ENCODE results near the gene ADAMTS7. TPM values are rescaled to one million over a fixed set of nuclear protein-coding genes. Genes with fewer than 3 reads are reported as not detected.
"Not testable (repeated sequence)": the region's sequence is repeated elsewhere in the genome, so short reads cannot be mapped to it uniquely, and the experiment has no call there.

Gene ADAMTS7
- total and polyA plus RNA-seq, 4 experiments from 2014 or later: not detected

GRCh38 chr15:78807359-78807758 lies 3.9 kb downstream of the ADAMTS7 start:
- Mint-ChIP-seq H3K9me3 (peaks cover 0 to 18% (median 5%) of the 10 kb centered on the region in 8 donors), H3K27me3 (peaks cover 20 to 30% of the 10 kb centered on the region in 2 donors), H3K27ac (no peak overlapping the region), H3K36me3 (peaks cover 3 to 5% of the 10 kb centered on the region in 2 donors), H3K4me1 (peaks cover 6 to 10% (median 8%) of the 10 kb centered on the region in 4 donors), H3K4me3 (no peak overlapping the region)
- no peaks in the 10 kb centered on the region for H3K9me3 ChIP-seq (ENCODE audit: control insufficient read depth in 1 of 2, low read length in 2 of 2)
- CTCF ChIA-PET (ENCODE audit: partially characterized antibody): interaction anchor here (0.7 to 1.1 kb wide), 3 partner anchors 10 to 347 kb away, joined by 3 to 4 read pairs (median 3); no protein-coding TSS in a partner anchor
- H3K4me3 ChIP-seq (ENCODE audit: low read length in 2 of 2): no peak overlapping the region
- DNase-seq: no peak
- H3K27ac ChIP-seq (ENCODE audit: low read depth, low read length): no peak overlapping the region
- H3K4me1 ChIP-seq (ENCODE audit: insufficient read depth, low read length): peaks cover 12% of the 10 kb centered on the region
- intact Hi-C loops (cut with micrococcal nuclease): no loop called here
- H3K27me3 ChIP-seq (ENCODE audit: insufficient read depth, low read length): peaks cover 25% of the 10 kb centered on the region
- POLR2A ChIA-PET (ENCODE audit: partially characterized antibody): no interaction called here
- no peaks in the 10 kb centered on the region for H3K36me3 ChIP-seq (ENCODE audit: insufficient read depth, low read length)

- Histone ChIP-seq H3K36me3 (ENCODE audit: insufficient read depth, low read length) (no peaks in the 10 kb centered on the region), H3K27ac (ENCODE audit: low read depth, low read length) (no peak overlapping the region), H3K27me3 (ENCODE audit: insufficient read depth, low read length) (peaks cover 9% of the 10 kb centered on the region), H3K4me1 (ENCODE audit: insufficient read depth, low read length) (no peaks in the 10 kb centered on the region), H3K9me3 (ENCODE audit: control insufficient read depth in 1 of 2, low read length in 2 of 2) (no peaks in the 10 kb centered on the region), H3K4me3 (ENCODE audit: low read length in 2 of 2) (no peak overlapping the region)
- no peak overlapping the region for H3K4me3 Mint-ChIP-seq
- ChIA-PET CTCF (ENCODE audit: partially characterized antibody) (no interaction called here), POLR2A (ENCODE audit: partially characterized antibody) (no interaction called here)
- no peak for DNase-seq
- peaks cover 8 to 15% of the 10 kb centered on the region in 2 donors for H3K27me3 Mint-ChIP-seq
- H3K4me1 Mint-ChIP-seq: peaks cover 0 to 3% (median 0%) of the 10 kb centered on the region in 4 donors
- no peak overlapping the region for H3K27ac Mint-ChIP-seq
- no peaks in the 10 kb centered on the region for H3K36me3 Mint-ChIP-seq
- H3K9me3 Mint-ChIP-seq: peaks cover 0 to 9% (median 2%) of the 10 kb centered on the region in 8 donors
- intact Hi-C loops (cut with micrococcal nuclease): no loop called here
These were observed 6.9 kb downstream of the ADAMTS7 start for GRCh38 chr15:78804391-78804792.

GRCh38 chr15:78800806-78801205 lies 10.5 kb downstream of the ADAMTS7 start:
- ChIA-PET POLR2A (ENCODE audit: partially characterized antibody) (no interaction called here), CTCF (ENCODE audit: partially characterized antibody) (no interaction called here)
- intact Hi-C loops (cut with micrococcal nuclease): no loop called here
- H3K36me3 ChIP-seq (ENCODE audit: insufficient read depth, low read length): no peaks in the 10 kb centered on the region
- no peak overlapping the region for H3K27ac ChIP-seq (ENCODE audit: low read depth, low read length)
- no peaks in the 10 kb centered on the region for H3K4me1 ChIP-seq (ENCODE audit: insufficient read depth, low read length)
- Mint-ChIP-seq H3K9me3 (no peaks in the 10 kb centered on the region), H3K27me3 (peaks cover 1 to 4% of the 10 kb centered on the region in 2 donors), H3K4me3 (no peak overlapping the region), H3K27ac (no peak overlapping the region), H3K4me1 (peaks cover 0 to 3% (median 0%) of the 10 kb centered on the region in 4 donors), H3K36me3 (no peaks in the 10 kb centered on the region)
- H3K9me3 ChIP-seq (ENCODE audit: control insufficient read depth in 1 of 2, low read length in 2 of 2): no peaks in the 10 kb centered on the region
- no peaks in the 10 kb centered on the region for H3K27me3 ChIP-seq (ENCODE audit: insufficient read depth, low read length)
- no peak for DNase-seq
- H3K4me3 ChIP-seq (ENCODE audit: low read length in 2 of 2): no peak overlapping the region

GRCh38 chr15:78800189-78800588 lies 11.1 kb downstream of the ADAMTS7 start:
- CTCF ChIA-PET (ENCODE audit: partially characterized antibody): interaction anchor here (1.0 kb wide), 1 partner anchor 12 kb away, joined by 3 read pairs; no protein-coding TSS in a partner anchor
- Histone ChIP-seq H3K27me3 (ENCODE audit: insufficient read depth, low read length) (no peaks in the 10 kb centered on the region), H3K4me3 (ENCODE audit: low read length in 2 of 2) (no peak overlapping the region), H3K36me3 (ENCODE audit: insufficient read depth, low read length) (no peaks in the 10 kb centered on the region), H3K9me3 (ENCODE audit: control insufficient read depth in 1 of 2, low read length in 2 of 2) (no peaks in the 10 kb centered on the region), H3K27ac (ENCODE audit: low read depth, low read length) (no peak overlapping the region), H3K4me1 (ENCODE audit: insufficient read depth, low read length) (no peaks in the 10 kb centered on the region)
- H3K4me3 Mint-ChIP-seq: no peak overlapping the region
- peaks cover 0 to 1% of the 10 kb centered on the region in 2 donors for H3K27me3 Mint-ChIP-seq
- no peak for DNase-seq
- H3K4me1 Mint-ChIP-seq: peaks cover 0 to 3% (median 0%) of the 10 kb centered on the region in 4 donors
- POLR2A ChIA-PET (ENCODE audit: partially characterized antibody): no interaction called here
- H3K36me3 Mint-ChIP-seq: no peaks in the 10 kb centered on the region
- intact Hi-C loops (cut with micrococcal nuclease): no loop called here
- H3K27ac Mint-ChIP-seq: no peak overlapping the region
- no peaks in the 10 kb centered on the region for H3K9me3 Mint-ChIP-seq

- H3K9me3 Mint-ChIP-seq; H3K36me3 Mint-ChIP-seq; H3K27ac ChIP-seq (ENCODE audit: low read depth, low read length); H3K27me3 Mint-ChIP-seq; H3K4me1 ChIP-seq (ENCODE audit: insufficient read depth, low read length); H3K4me3 Mint-ChIP-seq; H3K27ac Mint-ChIP-seq; H3K9me3 ChIP-seq (ENCODE audit: control insufficient read depth in 1 of 2, low read length in 2 of 2); H3K27me3 ChIP-seq (ENCODE audit: insufficient read depth, low read length); DNase-seq; intact Hi-C loops (cut with micrococcal nuclease); H3K36me3 ChIP-seq (ENCODE audit: insufficient read depth, low read length); H3K4me1 Mint-ChIP-seq; H3K4me3 ChIP-seq (ENCODE audit: low read length in 2 of 2): not testable (repeated sequence)
- POLR2A ChIA-PET (ENCODE audit: partially characterized antibody): interaction anchor here (0.6 kb wide), 1 partner anchor 11 kb away, joined by 3 read pairs; no protein-coding TSS in a partner anchor
- CTCF ChIA-PET (ENCODE audit: partially characterized antibody): interaction anchor here (0.7 to 1.0 kb wide), 2 partner anchors 9 to 13 kb away, joined by 3 read pairs; no protein-coding TSS in a partner anchor
These were observed 12.2 kb downstream of the ADAMTS7 start for GRCh38 chr15:78799102-78799501.

GRCh38 chr15:78798355-78798754 lies 12.9 kb downstream of the ADAMTS7 start:
- H3K36me3 Mint-ChIP-seq; DNase-seq; H3K27me3 Mint-ChIP-seq; POLR2A ChIA-PET (ENCODE audit: partially characterized antibody); H3K27me3 ChIP-seq (ENCODE audit: insufficient read depth, low read length); H3K4me1 Mint-ChIP-seq; H3K4me1 ChIP-seq (ENCODE audit: insufficient read depth, low read length); H3K27ac ChIP-seq (ENCODE audit: low read depth, low read length); intact Hi-C loops (cut with micrococcal nuclease); H3K36me3 ChIP-seq (ENCODE audit: insufficient read depth, low read length); H3K4me3 Mint-ChIP-seq; H3K9me3 ChIP-seq (ENCODE audit: control insufficient read depth in 1 of 2, low read length in 2 of 2); H3K9me3 Mint-ChIP-seq; H3K4me3 ChIP-seq (ENCODE audit: low read length in 2 of 2); CTCF ChIA-PET (ENCODE audit: partially characterized antibody): not testable (repeated sequence)
- H3K27ac Mint-ChIP-seq: peak overlapping the region in 1 of 7 donors; percentile 42

- H3K27me3 ChIP-seq (ENCODE audit: insufficient read depth, low read length): no peaks in the 10 kb centered on the region
- POLR2A ChIA-PET (ENCODE audit: partially characterized antibody): no interaction called here
These were observed 13.3 kb downstream of the ADAMTS7 start for GRCh38 chr15:78797951-78798350.

More at GRCh38 chr15:78797951-78798350, 13.3 kb downstream of the ADAMTS7 start:
- Mint-ChIP-seq H3K4me1 (peaks cover 0 to 3% (median 0%) of the 10 kb centered on the region in 4 donors), H3K27ac (peak overlapping the region in 1 of 7 donors; percentile 42), H3K4me3 (no peak overlapping the region), H3K9me3 (no peaks in the 10 kb centered on the region), H3K27me3 (no peaks in the 10 kb centered on the region), H3K36me3 (no peaks in the 10 kb centered on the region)
- no peak for DNase-seq
- intact Hi-C loops (cut with micrococcal nuclease): no loop called here
- Histone ChIP-seq H3K4me3 (ENCODE audit: low read length in 2 of 2) (no peak overlapping the region), H3K4me1 (ENCODE audit: insufficient read depth, low read length) (no peaks in the 10 kb centered on the region), H3K9me3 (ENCODE audit: control insufficient read depth in 1 of 2, low read length in 2 of 2) (no peaks in the 10 kb centered on the region), H3K27ac (ENCODE audit: low read depth, low read length) (no peak overlapping the region), H3K36me3 (ENCODE audit: insufficient read depth, low read length) (no peaks in the 10 kb centered on the region)
- CTCF ChIA-PET (ENCODE audit: partially characterized antibody): no interaction called here
